IMR-90 (cell line): ENCODE data around the gene NOMO2. TPM values are rescaled to one million over a fixed set of nuclear protein-coding genes. Genes with fewer than 3 reads are reported as not detected.
"Not testable (repeated sequence)": the region's sequence is repeated elsewhere in the genome, so short reads cannot be mapped to it uniquely, and the experiment has no call there.

Experiments used
- ATAC-seq: fragments of 200-7000 bp; cut with Tn5 transposase; 2 replicates; pipeline ENCODE4 v1.9.1; 2020; ENCODE audit warnings: low read depth, mild to moderate bottlenecking, moderate library complexity
- BruUV-seq: library from RNA; stranded (reverse); fragments of 400-500 nt; replicated peaks from 2 replicates; lab custom pipeline; 2021; lab: Mats Ljungman, UMichigan
- CTCF ChIA-PET: fragments of 300-600 bp; formaldehyde crosslinking; extraction: SDS; loops from one replicate; lab custom pipeline; 2021; ENCODE audit warnings: antibody characterized with exemption; lab: Yijun Ruan, JAX
- POLR2A ChIA-PET: fragments of 300-600 bp; sonication (Branson Sonifier 250); formaldehyde crosslinking; loops from one replicate; lab custom pipeline; 2022; ENCODE audit warnings: antibody characterized with exemption; ENCODE audit not compliant: unreplicated experiment; lab: Charles Lee
- DNase-seq: peaks from one replicate; pipeline ENCODE4 v3.0.0; 2013
- H2AFZ ChIP-seq: replicated peaks from 2 replicates; pipeline ENCODE3; 2013; ENCODE audit warnings: low read length, mild to moderate bottlenecking; ENCODE audit not compliant: poor library complexity
- H2AK5ac ChIP-seq: 2 replicates; pipeline ENCODE4 v1.6.1; 2013; ENCODE audit warnings: low read depth, low read length, inconsistent platforms
- H2AK9ac ChIP-seq: replicated peaks from 2 replicates; pipeline ENCODE3; 2013; ENCODE audit warnings: mild to moderate bottlenecking, low read depth, low read length, moderate library complexity; ENCODE audit not compliant: poor library complexity
- H2BK120ac ChIP-seq: 2 replicates; pipeline ENCODE4 v1.6.1; 2013; ENCODE audit warnings: low read depth, low read length, inconsistent platforms
- H2BK15ac ChIP-seq: 3 replicates; pipeline ENCODE4 v1.6.1; 2013; ENCODE audit warnings: low read depth, low read length, inconsistent platforms
- H2BK20ac ChIP-seq: 2 replicates; pipeline ENCODE4 v1.6.1; 2013; ENCODE audit warnings: low read depth, mild to moderate bottlenecking, inconsistent platforms, low read length, moderate library complexity
- H2BK5ac ChIP-seq: 2 replicates; pipeline ENCODE4 v1.6.1; 2013; ENCODE audit warnings: mild to moderate bottlenecking, low read depth, low read length, inconsistent platforms; ENCODE audit not compliant: poor library complexity, severe bottlenecking
- H3K14ac ChIP-seq: replicated peaks from 2 replicates; pipeline ENCODE4 v1.6.1; 2013; ENCODE audit warnings: low read depth, low read length, inconsistent platforms
- H3K18ac ChIP-seq: 2 replicates; pipeline ENCODE4 v1.6.1; 2013; ENCODE audit warnings: low read depth, low read length, control low read depth
- H3K23ac ChIP-seq: 2 replicates; pipeline ENCODE4 v1.6.1; 2013; ENCODE audit warnings: low read depth, low read length, inconsistent platforms
- H3K27ac ChIP-seq: 2 replicates; pipeline ENCODE4 v1.5.1; 2013; ENCODE audit warnings: mild to moderate bottlenecking, control low read depth, low read length; ENCODE audit not compliant: insufficient read depth
- H3K27me3 ChIP-seq: 2 replicates; pipeline ENCODE4 v1.6.1; 2013; ENCODE audit warnings: low read length; ENCODE audit not compliant: control insufficient read depth, insufficient read depth
- H3K36me3 ChIP-seq: 2 replicates; pipeline ENCODE4 v1.6.1; 2013; ENCODE audit warnings: low read length, mixed read lengths; ENCODE audit not compliant: control insufficient read depth, insufficient read depth
- H3K4ac ChIP-seq: 2 replicates; pipeline ENCODE4 v1.6.1; 2013; ENCODE audit warnings: low read depth, low read length, inconsistent platforms
- H3K4me1 ChIP-seq: 2 replicates; pipeline ENCODE4 v1.6.1; 2013; ENCODE audit warnings: low read length, mixed read lengths; ENCODE audit not compliant: control insufficient read depth, insufficient read depth
- H3K4me2 ChIP-seq: 2 replicates; pipeline ENCODE4 v1.6.1; 2013; ENCODE audit warnings: low read depth, mild to moderate bottlenecking, control low read depth, low read length, moderate library complexity
- H3K4me3 ChIP-seq: 2 replicates; pipeline ENCODE4 v1.5.1; 2013; ENCODE audit warnings: low read depth, mild to moderate bottlenecking, control low read depth, low read length, moderate library complexity; ENCODE audit not compliant: insufficient read depth
- H3K56ac ChIP-seq: 2 replicates; pipeline ENCODE4 v1.6.1; 2013; ENCODE audit warnings: low read length, inconsistent platforms; ENCODE audit not compliant: insufficient read depth; ENCODE audit errors: extremely low read depth
- H3K79me1 ChIP-seq, 2 experiments: 2 replicates each; pipeline ENCODE4 v1.6.1; 2013; ENCODE audit warnings: low read length in 2 of 2, inconsistent platforms in 1 of 2, low read depth in 1 of 2
- H3K9ac ChIP-seq: 2 replicates; pipeline ENCODE4 v1.6.1; 2013; ENCODE audit warnings: low read depth, low read length, control low read depth
- H3K9me1 ChIP-seq: 2 replicates; pipeline ENCODE4 v1.6.1; 2013; ENCODE audit warnings: low read length, inconsistent platforms; ENCODE audit not compliant: insufficient read depth
- H3K9me3 ChIP-seq: 2 replicates; pipeline ENCODE4 v1.6.1; 2013; ENCODE audit warnings: low read length; ENCODE audit not compliant: control insufficient read depth, insufficient read depth
- H4K20me1 ChIP-seq: 2 replicates; pipeline ENCODE4 v1.6.1; 2013; ENCODE audit warnings: low read length, inconsistent platforms; ENCODE audit not compliant: insufficient read depth
- H4K5ac ChIP-seq: 2 replicates; pipeline ENCODE4 v1.6.1; 2013; ENCODE audit warnings: mild to moderate bottlenecking, low read depth, low read length, control low read depth
- H4K8ac ChIP-seq, 2 experiments: 2 replicates each; pipeline ENCODE4 v1.6.1; 2013; ENCODE audit warnings: low read depth in 2 of 2, low read length in 2 of 2, control low read depth in 1 of 2, inconsistent platforms in 1 of 2
- H4K91ac ChIP-seq: 2 replicates; pipeline ENCODE4 v1.6.1; 2013; ENCODE audit warnings: low read depth, low read length, inconsistent platforms; ENCODE audit not compliant: insufficient read depth
- CEBPB ChIP-seq: IDR thresholded peaks from 2 replicates; pipeline ENCODE4 v1.6.1; 2012; ENCODE audit warnings: low read depth, low read length, improper control_type of control experiment
- CHD1 ChIP-seq: IDR thresholded peaks from 2 replicates; pipeline ENCODE4 v1.6.1; 2012; ENCODE audit warnings: low read depth, low read length, improper control_type of control experiment
- ELK1 ChIP-seq: fragments of 150-350 bp; IDR thresholded peaks from 2 replicates; pipeline ENCODE4 v1.6.1; 2016; ENCODE audit warnings: low read depth, mild to moderate bottlenecking, low read length, moderate library complexity, borderline replicate concordance
- MAFK ChIP-seq: IDR thresholded peaks from 2 replicates; pipeline ENCODE4 v1.6.1; 2012; ENCODE audit warnings: low read depth, low read length, improper control_type of control experiment
- NFE2L2 ChIP-seq: fragments of 150-350 bp; IDR thresholded peaks from 2 replicates; pipeline ENCODE4 v1.6.1; 2016; ENCODE audit warnings: low read depth, mild to moderate bottlenecking, low read length
- RCOR1 ChIP-seq: IDR thresholded peaks from 2 replicates; pipeline ENCODE4 v1.6.1; 2012; ENCODE audit warnings: mild to moderate bottlenecking, low read length, improper control_type of control experiment; ENCODE audit not compliant: insufficient replicate concordance
- SMC3 ChIP-seq: fragments of 150-350 bp; IDR thresholded peaks from 2 replicates; pipeline ENCODE4 v1.6.1; 2016; ENCODE audit warnings: low read depth, mild to moderate bottlenecking, antibody characterized with exemption, low read length, moderate library complexity
- WGBS, 2 experiments: methylation state at CpG; one replicate each; pipeline versions ENCODE4 v1.1.5 to v1.1.7; 2013; ENCODE audit warnings: missing lambda C conversion rate in 2 of 2; ENCODE audit not compliant: insufficient read length in 1 of 2; ENCODE audit errors: extremely low coverage in 2 of 2; 5-methylcytosine and 5-hydroxymethylcytosine counted together
- dilution Hi-C: fragments of 300-500 bp; cut with HindIII; formaldehyde crosslinking; loops from one replicate; pipeline ENCODE4 v1.14.3; 2018; ENCODE audit warnings: low sequenced_read_pairs; ENCODE audit not compliant: unreplicated experiment
- in situ Hi-C: fragments of 300-500 bp; cut with MboI; formaldehyde crosslinking; loops from 3 replicates; pipeline ENCODE4 v1.14.3; 2019; ENCODE audit warnings: low sequenced_read_pairs, inconsistent platforms, mixed read lengths
- intact Hi-C: fragments of 100-400 bp; cut with micrococcal nuclease; formaldehyde crosslinking; loops from 2 replicates; pipeline ENCODE4 v1.10.0; 2022
- polyA plus RNA-seq, 3 experiments: library from polyadenylated mRNA; depleted of rRNA; stranded (reverse); fragments of >200 nt; gene quantifications; 2 replicates each; pipeline ENCODE4 v1.2.3, GENCODE V29; 2012; ENCODE audit warnings: low replicate concordance in 1 of 3
- total RNA-seq: library from RNA; depleted of rRNA; stranded (reverse); fragments of >200 nt; gene quantifications from 2 replicates; pipeline ENCODE4 v1.2.3, GENCODE V29; 2012

The NOMO2 gene
- total and polyA plus RNA-seq, 2 of the 4 experiments (the other 2 are of a cell fraction): 103 to 184 TPM

- dilution Hi-C loops (no loop called here), intact Hi-C loops (no loop called here), in situ Hi-C loops (no loop called here)
- Histone ChIP-seq H4K5ac (no peak overlapping the region), H2BK120ac (no peak overlapping the region), H3K27me3 (no peaks in the 10 kb centered on the region), H3K9me3 (no peaks in the 10 kb centered on the region), H3K4me1 (no peaks in the 10 kb centered on the region), H2AK5ac (no peak overlapping the region), H4K20me1 (no peaks in the 10 kb centered on the region), H3K9me1 (no peaks in the 10 kb centered on the region), H3K79me1 (no peaks in the 10 kb centered on the region), H3K18ac (no peak overlapping the region), H3K56ac (no peak overlapping the region), H3K14ac (no peak overlapping the region), H3K36me3 (no peaks in the 10 kb centered on the region), H2BK5ac (no peak overlapping the region), H3K23ac (no peak overlapping the region), H3K9ac (no peak overlapping the region), H3K4ac (no peak overlapping the region), H2BK15ac (no peak overlapping the region), H3K27ac (no peak overlapping the region), H4K91ac (no peak overlapping the region), H3K4me3 (no peak overlapping the region), H4K8ac (no peak overlapping the region), H2AK9ac (no peak overlapping the region), H3K4me2 (no peak overlapping the region), H2AFZ (no peak overlapping the region), H2BK20ac (no peak overlapping the region)
- BruUV-seq: no TSS peak
- ATAC-seq (no peak), DNase-seq (no peak)
- ChIA-PET CTCF (no interaction called here), POLR2A (no interaction called here)
- WGBS, 2 experiments: no CpG with 5 or more reads among the region's 1 CpG
- TF ChIP-seq CHD1: no peak
- no peak for TF ChIP-seq MAFK
- no peak for TF ChIP-seq ELK1
- no peak for TF ChIP-seq CEBPB
- TF ChIP-seq RCOR1: no peak
- TF ChIP-seq SMC3: no peak
- TF ChIP-seq NFE2L2: no peak
Measured at GRCh38 chr16:18582902-18583301, 21.0 kb upstream of the NOMO2 start.

- intact Hi-C loops, H3K27ac ChIP-seq, H3K9me1 ChIP-seq, H2BK120ac ChIP-seq, in situ Hi-C loops, H3K4me1 ChIP-seq, H4K5ac ChIP-seq, H3K36me3 ChIP-seq, H3K4me3 ChIP-seq, H3K4ac ChIP-seq, H3K9ac ChIP-seq, H4K20me1 ChIP-seq, H3K27me3 ChIP-seq, H2AFZ ChIP-seq, H3K9me3 ChIP-seq, POLR2A ChIA-PET, H2BK20ac ChIP-seq, H3K56ac ChIP-seq, H2AK9ac ChIP-seq, H3K18ac ChIP-seq, H4K91ac ChIP-seq, H2BK5ac ChIP-seq, dilution Hi-C loops, H4K8ac ChIP-seq, H3K23ac ChIP-seq, H3K14ac ChIP-seq, H3K4me2 ChIP-seq, CTCF ChIA-PET, H3K79me1 ChIP-seq, BruUV-seq, H2AK5ac ChIP-seq, H2BK15ac ChIP-seq, DNase-seq: not testable (repeated sequence)
- WGBS, 2 experiments: no CpG with 5 or more reads among the region's 5 CpGs
- peak; percentile 81 for ATAC-seq
Measured at GRCh38 chr16:18580396-18580795, 18.5 kb upstream of the NOMO2 start.
